ENCODE data around the gene RPP21.

GRCh38 chr6:30341728-30342127 lies 3.2 kb upstream of the RPP21 start:
- no peak for TF ChIP-seq CTCF (IDR thresholded peaks at IDR 0.05)
- no peak for TF ChIP-seq ZFX (IDR thresholded peaks at IDR 0.05; ENCODE audit: borderline replicate concordance)
